Jurkat, Clone E6-1 (cell line): Measurements from ENCODE around the gene ONECUT3.
"Not testable (repeated sequence)": the region's sequence is repeated elsewhere in the genome, so short reads cannot be mapped to it uniquely, and the experiment has no call there.

ENCODE experiments used
- DNase-seq: peaks from one replicate; pipeline ENCODE4 v3.0.0-alpha.2; 2011; ENCODE audit warnings: low read depth, low spot score
- H3K4me3 ChIP-seq: 2 replicates; pipeline ENCODE4 v1.5.1; 2011; ENCODE audit warnings: mild to moderate bottlenecking, low read length, control low read depth, moderate library complexity

Gene ONECUT3

GRCh38 chr19:1752009-1752756, 1.1 kb upstream of the ONECUT3 start:
- no peak overlapping the region for H3K4me3 ChIP-seq
- DNase-seq: no peak

GRCh38 chr19:1754018-1754635, 821 bp downstream of the ONECUT3 start:
- no peak for DNase-seq
- no peak overlapping the region for H3K4me3 ChIP-seq

- DNase-seq: no peak
- H3K4me3 ChIP-seq: no peak overlapping the region
Observed at GRCh38 chr19:1754636-1755466, 1.5 kb downstream of the ONECUT3 start.

- H3K4me3 ChIP-seq: no peak overlapping the region
- DNase-seq: no peak
Observed at GRCh38 chr19:1755467-1756171, 2.3 kb downstream of the ONECUT3 start.

- DNase-seq: no peak
- no peak overlapping the region for H3K4me3 ChIP-seq
Observed at GRCh38 chr19:1756264-1756663, 3.0 kb downstream of the ONECUT3 start.

- no peak for DNase-seq
- H3K4me3 ChIP-seq: no peak overlapping the region
Observed at GRCh38 chr19:1756705-1757465, 3.6 kb downstream of the ONECUT3 start.

- H3K4me3 ChIP-seq: no peak overlapping the region
- DNase-seq: no peak
Observed at GRCh38 chr19:1757468-1758230, 4.3 kb downstream of the ONECUT3 start.

- no peak overlapping the region for H3K4me3 ChIP-seq
Observed at GRCh38 chr19:1758231-1758577, 4.9 kb downstream of the ONECUT3 start.

GRCh38 chr19:1758959-1759903, 5.9 kb downstream of the ONECUT3 start:
- no peak for DNase-seq
- no peak overlapping the region for H3K4me3 ChIP-seq

More at GRCh38 chr19:1758231-1758577, 4.9 kb downstream of the ONECUT3 start:
- no peak for DNase-seq

- no peak for DNase-seq
- no peak overlapping the region for H3K4me3 ChIP-seq
Observed at GRCh38 chr19:1760020-1760419, 6.7 kb downstream of the ONECUT3 start.

- DNase-seq, H3K4me3 ChIP-seq: not testable (repeated sequence)
Observed at GRCh38 chr19:1760786-1761527, 7.7 kb downstream of the ONECUT3 start.

GRCh38 chr19:1761528-1762242, 8.4 kb downstream of the ONECUT3 start:
- H3K4me3 ChIP-seq: no peak overlapping the region
- DNase-seq: no peak

GRCh38 chr19:1762243-1763117, 9.2 kb downstream of the ONECUT3 start:
- DNase-seq: no peak
- no peak overlapping the region for H3K4me3 ChIP-seq

- no peak for DNase-seq
- no peak overlapping the region for H3K4me3 ChIP-seq
Observed at GRCh38 chr19:1763648-1764639, 10.6 kb downstream of the ONECUT3 start.
